DMS 273 (cell line): ENCODE results near the gene NAV2.
A peak's percentile ranks its signal among the peaks of the same experiment; 100 is the strongest.

Source experiments
- DNase-seq: peaks from one replicate; lab custom pipeline; 2025; ENCODE audit not compliant: unreplicated experiment; lab: John Stamatoyannopoulos, UW

NAV2 gene

GRCh38 chr11:20048246-20048645, 335.6 kb downstream of the NAV2 start:
- DNase-seq, result no peak

GRCh38 chr11:20048707-20049106, 336.1 kb downstream of the NAV2 start:
- DNase-seq, result no peak

GRCh38 chr11:20049231-20049630, 336.6 kb downstream of the NAV2 start:
- DNase-seq, result no peak

GRCh38 chr11:20050048-20050447, 337.4 kb downstream of the NAV2 start:
- no peak for DNase-seq

GRCh38 chr11:20050551-20051333, 338.1 kb downstream of the NAV2 start:
- DNase-seq, result peak; percentile 5

GRCh38 chr11:20051469-20052399, 339.1 kb downstream of the NAV2 start:
- peak; percentile 9 for DNase-seq

GRCh38 chr11:20053572-20053971, 340.9 kb downstream of the NAV2 start:
- no peak for DNase-seq

GRCh38 chr11:20054584-20054983, 341.9 kb downstream of the NAV2 start:
- DNase-seq, result no peak

GRCh38 chr11:20055312-20055711, 342.7 kb downstream of the NAV2 start:
- DNase-seq, result peak; percentile 59

- DNase-seq, result peak; percentile 46
Measured at GRCh38 chr11:20056109-20056949, 343.7 kb downstream of the NAV2 start.

GRCh38 chr11:20056950-20057943, 344.6 kb downstream of the NAV2 start:
- peak; percentile 17 for DNase-seq

GRCh38 chr11:20058749-20059458, 346.3 kb downstream of the NAV2 start:
- no peak for DNase-seq

GRCh38 chr11:20059587-20060021, 347.0 kb downstream of the NAV2 start:
- DNase-seq, result no peak

GRCh38 chr11:20060181-20060580, 347.5 kb downstream of the NAV2 start:
- no peak for DNase-seq

GRCh38 chr11:20060647-20061205, 348.1 kb downstream of the NAV2 start:
- no peak for DNase-seq

GRCh38 chr11:20061776-20062175, 349.1 kb downstream of the NAV2 start:
- DNase-seq, result no peak

- DNase-seq, result no peak
Measured at GRCh38 chr11:20064961-20065405, 352.3 kb downstream of the NAV2 start.

- DNase-seq, result no peak
Measured at GRCh38 chr11:20065406-20065805, 352.8 kb downstream of the NAV2 start.
